ENCODE data around the gene WDPCP.

DNA sequence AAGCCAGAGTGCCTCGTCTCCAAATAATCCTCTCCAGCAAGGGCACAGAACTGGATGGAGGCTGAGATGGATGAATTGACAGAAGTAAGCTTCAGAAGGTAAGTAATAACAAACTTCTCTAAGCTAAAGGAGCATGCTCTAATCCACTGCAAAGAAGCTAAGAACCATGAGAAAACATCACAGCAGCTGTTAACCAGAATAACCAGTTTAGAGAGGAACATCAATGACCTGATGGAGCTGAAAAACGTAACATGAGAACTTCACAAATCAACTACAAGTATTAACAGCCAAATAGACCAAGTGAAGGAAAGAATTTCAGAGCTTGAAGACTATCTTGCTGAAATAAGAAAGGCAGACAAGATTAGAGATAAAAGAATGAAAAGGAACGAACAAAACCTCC lies 32.3 kb downstream of the WDPCP start:
- TF ChIP-seq YY1 (IDR thresholded peaks at IDR 0.05; ENCODE audit: low read depth): no peak
- no peak for TF ChIP-seq EP300 (IDR thresholded peaks at IDR 0.05; ENCODE audit: borderline replicate concordance)
- TF ChIP-seq CEBPB (IDR thresholded peaks at IDR 0.05): no peak
- TF ChIP-seq RAD21 (IDR thresholded peaks at IDR 0.05; ENCODE audit: low read depth): no peak
- no peak for TF ChIP-seq TAF1 (IDR thresholded peaks at IDR 0.05; ENCODE audit: low read depth)
- no peak for TF ChIP-seq CREB1 (IDR thresholded peaks at IDR 0.05; ENCODE audit: low read depth)
- TF ChIP-seq USF1 (IDR thresholded peaks at IDR 0.05): no peak
- TF ChIP-seq, protein P1, sequence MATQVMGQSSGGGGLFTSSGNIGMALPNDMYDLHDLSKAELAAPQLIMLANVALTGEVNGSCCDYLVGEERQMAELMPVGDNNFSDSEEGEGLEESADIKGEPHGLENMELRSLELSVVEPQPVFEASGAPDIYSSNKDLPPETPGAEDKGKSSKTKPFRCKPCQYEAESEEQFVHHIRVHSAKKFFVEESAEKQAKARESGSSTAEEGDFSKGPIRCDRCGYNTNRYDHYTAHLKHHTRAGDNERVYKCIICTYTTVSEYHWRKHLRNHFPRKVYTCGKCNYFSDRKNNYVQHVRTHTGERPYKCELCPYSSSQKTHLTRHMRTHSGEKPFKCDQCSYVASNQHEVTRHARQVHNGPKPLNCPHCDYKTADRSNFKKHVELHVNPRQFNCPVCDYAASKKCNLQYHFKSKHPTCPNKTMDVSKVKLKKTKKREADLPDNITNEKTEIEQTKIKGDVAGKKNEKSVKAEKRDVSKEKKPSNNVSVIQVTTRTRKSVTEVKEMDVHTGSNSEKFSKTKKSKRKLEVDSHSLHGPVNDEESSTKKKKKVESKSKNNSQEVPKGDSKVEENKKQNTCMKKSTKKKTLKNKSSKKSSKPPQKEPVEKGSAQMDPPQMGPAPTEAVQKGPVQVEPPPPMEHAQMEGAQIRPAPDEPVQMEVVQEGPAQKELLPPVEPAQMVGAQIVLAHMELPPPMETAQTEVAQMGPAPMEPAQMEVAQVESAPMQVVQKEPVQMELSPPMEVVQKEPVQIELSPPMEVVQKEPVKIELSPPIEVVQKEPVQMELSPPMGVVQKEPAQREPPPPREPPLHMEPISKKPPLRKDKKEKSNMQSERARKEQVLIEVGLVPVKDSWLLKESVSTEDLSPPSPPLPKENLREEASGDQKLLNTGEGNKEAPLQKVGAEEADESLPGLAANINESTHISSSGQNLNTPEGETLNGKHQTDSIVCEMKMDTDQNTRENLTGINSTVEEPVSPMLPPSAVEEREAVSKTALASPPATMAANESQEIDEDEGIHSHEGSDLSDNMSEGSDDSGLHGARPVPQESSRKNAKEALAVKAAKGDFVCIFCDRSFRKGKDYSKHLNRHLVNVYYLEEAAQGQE (IDR thresholded peaks at IDR 0.05; ENCODE audit: low read depth): no peak
- TF ChIP-seq EGR1 (IDR thresholded peaks at IDR 0.05): no peak
- TF ChIP-seq, protein P2, sequence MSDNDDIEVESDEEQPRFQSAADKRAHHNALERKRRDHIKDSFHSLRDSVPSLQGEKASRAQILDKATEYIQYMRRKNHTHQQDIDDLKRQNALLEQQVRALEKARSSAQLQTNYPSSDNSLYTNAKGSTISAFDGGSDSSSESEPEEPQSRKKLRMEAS (IDR thresholded peaks at IDR 0.05): no peak
- TF ChIP-seq TEAD4 (IDR thresholded peaks at IDR 0.05): no peak
- TF ChIP-seq FOXM1 (IDR thresholded peaks at IDR 0.05; ENCODE audit: borderline replicate concordance, low read depth): no peak
- no peak for TF ChIP-seq TCF12 (IDR thresholded peaks at IDR 0.05; ENCODE audit: low read depth)
- no peak for TF ChIP-seq NFIC (IDR thresholded peaks at IDR 0.05)

All from Ishikawa (cell line).